Neuronal stem cell (in vitro differentiated cells): ENCODE results near the gene PNPLA3.

Experiments
- DNase-seq: peaks from one replicate; pipeline ENCODE4 v3.0.0-alpha.2; 2013; ENCODE audit warnings: low spot score
- H2AFZ ChIP-seq: one replicate; pipeline ENCODE4 v1.6.1; 2013; ENCODE audit warnings: mild to moderate bottlenecking, low read length, inconsistent platforms
- H2AK5ac ChIP-seq: 2 replicates; pipeline ENCODE4 v1.6.1; 2013; ENCODE audit warnings: low read depth, mild to moderate bottlenecking, inconsistent platforms, low read length, moderate library complexity, mixed read lengths
- H2BK120ac ChIP-seq: 2 replicates; pipeline ENCODE4 v1.6.1; 2013; ENCODE audit warnings: low read depth, mild to moderate bottlenecking, inconsistent platforms, low read length, moderate library complexity, mixed read lengths
- H2BK12ac ChIP-seq: one replicate; pipeline ENCODE4 v1.6.1; 2013; ENCODE audit warnings: low read length, inconsistent platforms
- H2BK15ac ChIP-seq: 2 replicates; pipeline ENCODE4 v1.6.1; 2013; ENCODE audit warnings: mild to moderate bottlenecking, low read length, inconsistent platforms, mixed read lengths
- H2BK5ac ChIP-seq: one replicate; pipeline ENCODE4 v1.6.1; 2013; ENCODE audit warnings: inconsistent platforms, mild to moderate bottlenecking, low read length, moderate library complexity
- H3K14ac ChIP-seq: one replicate; pipeline ENCODE4 v1.6.1; 2013; ENCODE audit warnings: low read length, inconsistent platforms
- H3K18ac ChIP-seq: 2 replicates; pipeline ENCODE4 v1.6.1; 2013; ENCODE audit warnings: low read length, inconsistent platforms
- H3K23ac ChIP-seq: 2 replicates; pipeline ENCODE4 v1.6.1; 2013; ENCODE audit warnings: low read depth, mild to moderate bottlenecking, mixed read lengths, low read length, inconsistent platforms; ENCODE audit not compliant: poor library complexity
- H3K27ac ChIP-seq: replicated peaks from 3 replicates; pipeline ENCODE4 v1.5.1; 2013; ENCODE audit warnings: low read length, inconsistent platforms
- H3K27me3 ChIP-seq, 3 experiments: 2 replicates each; pipeline ENCODE4 v1.6.1; 2013; ENCODE audit warnings: low read length in 3 of 3, mild to moderate bottlenecking in 2 of 3, inconsistent platforms in 1 of 3, low read depth in 1 of 3, mixed read lengths in 1 of 3, moderate library complexity in 1 of 3; ENCODE audit not compliant: control insufficient read depth in 3 of 3, insufficient read depth in 3 of 3
- H3K36me3 ChIP-seq, 2 donors: replicated peaks in 1 of 2; 2 replicates each; pipeline ENCODE4 v1.6.1; 2013; ENCODE audit warnings: low read length in 2 of 2; ENCODE audit not compliant: control insufficient read depth in 2 of 2, insufficient read depth in 2 of 2
- H3K4ac ChIP-seq: 2 replicates; pipeline ENCODE4 v1.6.1; 2013; ENCODE audit warnings: inconsistent platforms, mild to moderate bottlenecking, low read length, moderate library complexity
- H3K4me1 ChIP-seq, 2 donors: 1 replicate in 1 of 2; 2 replicates in 1 of 2; pipeline ENCODE4 v1.6.1; 2013; ENCODE audit warnings: low read length in 2 of 2, low read depth in 1 of 2; ENCODE audit not compliant: control insufficient read depth in 2 of 2, insufficient read depth in 1 of 2
- H3K4me2 ChIP-seq: one replicate; pipeline ENCODE4 v1.6.1; 2013; ENCODE audit warnings: mild to moderate bottlenecking, low read length, inconsistent platforms; ENCODE audit not compliant: insufficient read depth, poor library complexity, severe bottlenecking
- H3K4me3 ChIP-seq, 2 donors: 2 replicates each; pipeline ENCODE4 v1.5.1; 2013; ENCODE audit warnings: low read length in 2 of 2, mild to moderate bottlenecking in 2 of 2, inconsistent platforms in 1 of 2, moderate library complexity in 1 of 2
- H3K79me1 ChIP-seq: one replicate; pipeline ENCODE4 v1.6.1; 2013; ENCODE audit warnings: low read depth, mild to moderate bottlenecking, inconsistent platforms, low read length, moderate library complexity
- H3K9ac ChIP-seq: one replicate; pipeline ENCODE4 v1.6.1; 2013; ENCODE audit warnings: mild to moderate bottlenecking, low read depth, low read length, inconsistent platforms; ENCODE audit not compliant: poor library complexity
- H3K9me3 ChIP-seq, 2 donors: replicated peaks in 1 of 2; 2 replicates each; pipeline versions ENCODE3 to v1.6.1; 2013; ENCODE audit warnings: low read length in 2 of 2, mild to moderate bottlenecking in 2 of 2, inconsistent platforms in 1 of 2, low read depth in 1 of 2, mixed read lengths in 1 of 2, moderate library complexity in 1 of 2; ENCODE audit not compliant: control insufficient read depth in 2 of 2, insufficient read depth in 1 of 2
- H4K8ac ChIP-seq: one replicate; pipeline ENCODE4 v1.6.1; 2013; ENCODE audit warnings: low read depth, mild to moderate bottlenecking, inconsistent platforms, low read length, moderate library complexity
- H4K91ac ChIP-seq: one replicate; pipeline ENCODE4 v1.6.1; 2013; ENCODE audit warnings: low read length, low read depth, mild to moderate bottlenecking, inconsistent platforms; ENCODE audit not compliant: poor library complexity
- whole genome bisulfite sequencing, 2 donors: extraction: QIAGEN DNeasy Blood & Tissue Kit; methylation state at CpG; one replicate each; pipeline ENCODE4 v1.1.7; 2013; ENCODE audit warnings: missing lambda C conversion rate in 2 of 2, mixed read lengths in 1 of 2; ENCODE audit not compliant: insufficient read length in 2 of 2, insufficient replicate concordance in 1 of 2; ENCODE audit errors: extremely low coverage in 2 of 2; 5-methylcytosine and 5-hydroxymethylcytosine counted together

PNPLA3 gene

DNA sequence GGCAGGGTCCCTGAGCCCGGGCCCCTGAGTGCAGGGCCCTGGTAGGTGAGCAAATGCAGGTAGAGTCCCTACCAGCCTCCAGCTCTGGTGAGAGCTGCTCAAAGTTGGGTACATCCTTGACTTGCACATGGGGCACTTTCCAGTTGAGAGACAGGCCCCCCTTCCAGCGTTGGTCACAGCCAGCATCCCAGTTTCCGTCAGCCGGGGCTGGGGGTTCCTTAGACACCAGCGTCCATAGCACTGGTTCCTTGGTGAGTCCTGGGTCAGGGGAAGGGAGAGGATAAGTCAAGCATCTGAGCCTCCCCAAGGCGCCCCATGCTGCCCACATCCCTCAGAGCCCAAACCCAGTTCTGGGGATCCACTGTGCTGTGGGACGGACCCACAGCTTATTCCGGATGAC, 37.4 kb upstream of the PNPLA3 start:
- WGBS, 2 donors = no CpG with 5 or more reads among the region's 8 CpGs

DNA sequence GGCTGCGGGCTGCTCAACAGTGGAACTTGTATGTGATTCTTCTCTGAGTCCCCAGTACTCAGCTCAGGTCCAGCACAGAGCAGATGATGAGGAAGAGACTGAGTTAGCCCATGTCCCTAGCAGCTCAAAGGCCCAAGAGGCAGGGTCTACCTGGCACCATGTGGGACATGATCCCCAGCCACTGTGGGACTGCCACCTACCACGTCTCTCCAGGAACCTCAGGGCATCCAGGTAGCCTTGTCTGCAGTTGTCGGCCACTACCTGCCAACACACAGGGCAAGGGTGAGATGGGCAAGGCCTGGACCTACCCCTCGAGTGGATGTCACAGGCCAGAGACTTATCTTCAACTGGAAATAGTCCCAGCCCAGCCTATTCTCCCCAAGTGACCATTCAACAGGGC, 36.2 kb upstream of the PNPLA3 start:
- Histone ChIP-seq H3K79me1 (peaks cover 2% of the 10 kb centered on the region), H2BK5ac (no peak overlapping the region), H3K4me1 (peaks cover 0 to 8% of the 10 kb centered on the region in 2 donors), H3K27me3 (peaks cover 16 to 60% (median 31%) of the 10 kb centered on the region in 3 experiments), H3K18ac (peak overlapping the region; percentile 71), H3K4ac (no peak overlapping the region), H2AK5ac (peak overlapping the region; percentile 47), H3K4me3 (no peak overlapping the region), H2BK15ac (no peak overlapping the region), H2AFZ (no peak overlapping the region), H3K4me2 (no peak overlapping the region), H4K8ac (no peak overlapping the region), H3K14ac (no peak overlapping the region), H3K23ac (peak overlapping the region; percentile 27), H3K36me3 (no peaks in the 10 kb centered on the region), H3K27ac (no peak overlapping the region), H3K9ac (no peak overlapping the region), H4K91ac (no peak overlapping the region), H2BK12ac (no peak overlapping the region), H3K9me3 (no peaks in the 10 kb centered on the region), H2BK120ac (no peak overlapping the region)
- DNase-seq = no peak
- WGBS, 2 donors = no CpG with 5 or more reads among the region's 4 CpGs

More for the DNA sequence above, 37.4 kb upstream of the PNPLA3 start:
- H2BK12ac ChIP-seq = no peak overlapping the region
- H2BK15ac ChIP-seq = no peak overlapping the region
- no peak overlapping the region for H2AK5ac ChIP-seq
- H2BK5ac ChIP-seq = no peak overlapping the region
- H3K18ac ChIP-seq = no peak overlapping the region
- no peak overlapping the region for H3K23ac ChIP-seq
- H3K4me3 ChIP-seq = no peak overlapping the region
- H3K14ac ChIP-seq = no peak overlapping the region
- no peaks in the 10 kb centered on the region for H3K9me3 ChIP-seq
- H3K36me3 ChIP-seq = no peaks in the 10 kb centered on the region
- H3K4me2 ChIP-seq = no peak overlapping the region
- no peak overlapping the region for H4K8ac ChIP-seq
- no peak overlapping the region for H3K4ac ChIP-seq
- H2AFZ ChIP-seq = no peak overlapping the region
- H3K79me1 ChIP-seq = peaks cover 3% of the 10 kb centered on the region
- H4K91ac ChIP-seq = no peak overlapping the region
- peaks cover 0 to 3% of the 10 kb centered on the region in 2 donors for H3K4me1 ChIP-seq
- no peak overlapping the region for H2BK120ac ChIP-seq
- DNase-seq = no peak
- no peak overlapping the region for H3K9ac ChIP-seq
- H3K27ac ChIP-seq = no peak overlapping the region
- peaks cover 5 to 50% (median 19%) of the 10 kb centered on the region in 3 experiments for H3K27me3 ChIP-seq

DNA sequence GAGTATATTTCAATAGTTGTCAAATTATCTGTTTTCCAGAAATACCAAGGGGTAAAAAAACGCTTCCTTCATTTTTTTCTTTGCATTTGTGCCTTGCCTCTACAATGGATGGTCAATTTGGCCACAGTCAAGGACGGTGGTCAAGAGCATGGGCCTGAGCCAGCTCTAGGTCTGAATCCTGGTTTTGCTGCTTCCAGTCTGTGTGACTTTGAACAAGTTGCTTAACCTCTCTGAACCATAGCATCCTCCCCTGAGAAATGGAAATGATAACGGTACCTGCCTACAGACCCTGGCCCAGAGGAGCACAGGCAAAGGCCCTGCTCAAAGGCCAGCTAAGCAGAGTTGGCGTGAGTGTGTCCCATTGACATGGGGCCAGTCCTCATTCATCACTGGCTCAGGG, 34.9 kb upstream of the PNPLA3 start:
- H3K4ac ChIP-seq = no peak overlapping the region
- WGBS, 2 donors = no CpG with 5 or more reads among the region's 4 CpGs
- no peak overlapping the region for H3K9ac ChIP-seq
- H3K9me3 ChIP-seq = no peaks in the 10 kb centered on the region
- H2BK5ac ChIP-seq = no peak overlapping the region
- peak overlapping the region; percentile 85 for H3K14ac ChIP-seq
- no peak overlapping the region for H3K18ac ChIP-seq
- H2AK5ac ChIP-seq = peak overlapping the region; percentile 61
- no peak overlapping the region for H2BK15ac ChIP-seq
- H3K36me3 ChIP-seq = no peaks in the 10 kb centered on the region
- H4K91ac ChIP-seq = no peak overlapping the region
- H3K79me1 ChIP-seq = peaks cover 2% of the 10 kb centered on the region
- H2BK12ac ChIP-seq = no peak overlapping the region
- no peak overlapping the region for H4K8ac ChIP-seq
- H3K4me1 ChIP-seq = peaks cover 0 to 8% of the 10 kb centered on the region in 2 donors
- H3K27ac ChIP-seq = no peak overlapping the region
- H2AFZ ChIP-seq = no peak overlapping the region
- H3K4me3 ChIP-seq = no peak overlapping the region
- H2BK120ac ChIP-seq = no peak overlapping the region
- no peak overlapping the region for H3K23ac ChIP-seq
- DNase-seq = no peak
- H3K27me3 ChIP-seq = peaks cover 16 to 73% (median 39%) of the 10 kb centered on the region in 3 experiments
- H3K4me2 ChIP-seq = no peak overlapping the region

DNA sequence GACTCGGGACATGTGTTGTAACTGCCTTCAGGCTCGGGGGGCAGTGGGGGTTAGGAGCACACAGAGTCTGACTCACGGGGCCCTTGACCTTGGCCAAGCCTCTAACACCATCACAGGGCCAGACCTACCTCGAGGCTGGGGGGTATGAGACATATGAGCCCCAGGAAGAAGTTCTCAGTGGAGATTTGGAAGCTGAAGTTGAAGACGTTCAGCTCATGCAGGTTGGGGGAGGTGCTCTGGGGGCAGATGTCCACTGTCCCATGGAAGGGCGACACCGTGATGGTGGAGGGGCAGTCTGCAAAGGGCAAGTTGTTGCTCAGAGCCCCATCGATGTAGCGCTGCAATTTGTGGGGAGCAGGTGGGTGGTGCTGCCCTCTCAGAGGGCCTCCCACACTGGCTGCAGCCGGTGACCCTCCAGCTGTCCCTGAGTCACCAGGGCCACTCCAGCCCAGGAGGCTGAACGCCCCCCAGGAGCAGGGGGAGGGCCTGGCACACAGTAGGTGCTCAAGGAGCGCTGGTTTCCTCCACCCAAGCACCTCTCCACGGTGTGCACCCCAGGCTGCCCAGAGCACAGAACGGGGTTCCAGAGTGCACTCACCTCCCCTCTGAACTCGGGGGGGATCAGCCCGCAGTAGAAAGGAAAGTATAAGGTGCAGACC, 34.3 kb upstream of the PNPLA3 start:
- Histone ChIP-seq H2BK15ac (no peak overlapping the region), H2AFZ (no peak overlapping the region)

More for the DNA sequence above, 34.3 kb upstream of the PNPLA3 start:
- Histone ChIP-seq H2BK12ac (no peak overlapping the region), H3K23ac (no peak overlapping the region), H3K79me1 (peaks cover 2% of the 10 kb centered on the region), H2BK120ac (no peak overlapping the region), H3K36me3 (no peaks in the 10 kb centered on the region), H3K4ac (no peak overlapping the region), H3K14ac (peak overlapping the region; percentile 85), H3K27me3 (peaks cover 16 to 79% (median 39%) of the 10 kb centered on the region in 3 experiments), H4K91ac (no peak overlapping the region), H4K8ac (no peak overlapping the region), H3K4me2 (no peak overlapping the region), H3K9me3 (no peaks in the 10 kb centered on the region), H3K4me3 (no peak overlapping the region), H3K18ac (peak overlapping the region; percentile 23), H2AK5ac (peak overlapping the region; percentile 61), H2BK5ac (no peak overlapping the region), H3K4me1 (peaks cover 0 to 8% of the 10 kb centered on the region in 2 donors), H3K9ac (no peak overlapping the region), H3K27ac (no peak overlapping the region)
- DNase-seq = no peak
- WGBS, 2 donors = no CpG with 5 or more reads among the region's 16 CpGs
